DMS114 treated with DMSO at 0.1 percent for 48 hours (cell line): Measurements from ENCODE around the gene POT1.
"Not testable (repeated sequence)": the region's sequence is repeated elsewhere in the genome, so short reads cannot be mapped to it uniquely, and the experiment has no call there.

ENCODE experiments used
- DNase-seq: peaks from one replicate; lab custom pipeline; 2025; ENCODE audit not compliant: unreplicated experiment; lab: John Stamatoyannopoulos, UW

Gene POT1

GRCh38 chr7:124929467-124930172, at the start of gene POT1:
POT1 (minus strand) TSS chr7:124929825; CDS start chr7:124897173, 32,652 bp downstream.
- DNase-seq: peak; percentile 96

- not testable (repeated sequence) for DNase-seq
Measured at GRCh38 chr7:124975131-124975530, 45.5 kb upstream of the POT1 start.

- no peak for DNase-seq
Measured at GRCh38 chr7:124965553-124965952, 35.9 kb upstream of the POT1 start.

- no peak for DNase-seq
Measured at GRCh38 chr7:124959676-124960075, 30.1 kb upstream of the POT1 start.

GRCh38 chr7:124957952-124958351, 28.3 kb upstream of the POT1 start:
- not testable (repeated sequence) for DNase-seq

- DNase-seq: no peak
Measured at GRCh38 chr7:124956160-124956559, 26.5 kb upstream of the POT1 start.

- DNase-seq: no peak
Measured at GRCh38 chr7:124954790-124955189, 25.2 kb upstream of the POT1 start.

GRCh38 chr7:124945680-124946079, 16.1 kb upstream of the POT1 start:
- DNase-seq: no peak

- DNase-seq: no peak
Measured at GRCh38 chr7:124943472-124943871, 13.8 kb upstream of the POT1 start.

GRCh38 chr7:124942399-124942798, 12.8 kb upstream of the POT1 start:
- no peak for DNase-seq

GRCh38 chr7:124940306-124940705, 10.7 kb upstream of the POT1 start:
- no peak for DNase-seq

GRCh38 chr7:124938128-124938527, 8.5 kb upstream of the POT1 start:
- DNase-seq: no peak

- DNase-seq: no peak
Measured at GRCh38 chr7:124937076-124937475, 7.5 kb upstream of the POT1 start.

GRCh38 chr7:124934841-124935240, 5.2 kb upstream of the POT1 start:
- no peak for DNase-seq

- DNase-seq: no peak
Measured at GRCh38 chr7:124930655-124931597, 1.3 kb upstream of the POT1 start.

GRCh38 chr7:124930173-124930623, 573 bp upstream of the POT1 start:
- no peak for DNase-seq

GRCh38 chr7:124924906-124925305, 4.7 kb downstream of the POT1 start:
- no peak for DNase-seq

- DNase-seq: no peak
Measured at GRCh38 chr7:124922200-124922599, 7.4 kb downstream of the POT1 start.

- DNase-seq: no peak
Measured at GRCh38 chr7:124919841-124920240, 9.8 kb downstream of the POT1 start.

- DNase-seq: no peak
Measured at GRCh38 chr7:124918662-124919061, 11.0 kb downstream of the POT1 start.

GRCh38 chr7:124915242-124915641, 14.4 kb downstream of the POT1 start:
- DNase-seq: no peak

GRCh38 chr7:124914298-124914697, 15.3 kb downstream of the POT1 start:
- DNase-seq: no peak
